HG03064 (cell line): ENCODE results near the gene ROBO4.

Source experiments
- ATAC-seq: cut with Tn5 transposase; IDR thresholded peaks from one replicate; pipeline ENCODE4 v1.9.1; 2021; ENCODE audit warnings: low read depth; ENCODE audit not compliant: unreplicated experiment

ROBO4 gene

GRCh38 chr11:124897674-124898262 is at the start of gene ROBO4:
Gene ROBO4, minus strand, starts transcription at chr11:124897865. Its CDS starts 70 bp downstream, at chr11:124897795.
- ATAC-seq: no peak

- no peak for ATAC-seq
Measured at GRCh38 chr11:124946735-124947141, 49.1 kb upstream of the ROBO4 start.

- no peak for ATAC-seq
Measured at GRCh38 chr11:124945826-124946225, 48.2 kb upstream of the ROBO4 start.

GRCh38 chr11:124944565-124944964 is 46.9 kb upstream of the ROBO4 start:
- no peak for ATAC-seq

GRCh38 chr11:124943741-124944140 is 46.1 kb upstream of the ROBO4 start:
- ATAC-seq: no peak

- ATAC-seq: no peak
Measured at GRCh38 chr11:124943254-124943616, 45.6 kb upstream of the ROBO4 start.

GRCh38 chr11:124942466-124943253 is 45.0 kb upstream of the ROBO4 start:
- ATAC-seq: no peak

GRCh38 chr11:124941703-124942102 is 44.0 kb upstream of the ROBO4 start:
- no peak for ATAC-seq

GRCh38 chr11:124938970-124939369 is 41.3 kb upstream of the ROBO4 start:
- ATAC-seq: no peak

- ATAC-seq: no peak
Measured at GRCh38 chr11:124938206-124938765, 40.6 kb upstream of the ROBO4 start.

GRCh38 chr11:124937336-124937935 is 39.8 kb upstream of the ROBO4 start:
- ATAC-seq: no peak

- no peak for ATAC-seq
Measured at GRCh38 chr11:124935548-124936514, 38.2 kb upstream of the ROBO4 start, which contains the start of gene HEPACAM. Gene HEPACAM, minus strand, starts transcription at chr11:124936047. Its CDS starts 41 bp downstream, at chr11:124936006.

- no peak for ATAC-seq
Measured at GRCh38 chr11:124934862-124935547, 37.3 kb upstream of the ROBO4 start.

- ATAC-seq: no peak
Measured at GRCh38 chr11:124930799-124931198, 33.1 kb upstream of the ROBO4 start.

- ATAC-seq: no peak
Measured at GRCh38 chr11:124928942-124929665, 31.4 kb upstream of the ROBO4 start.

GRCh38 chr11:124923296-124923695 is 25.6 kb upstream of the ROBO4 start:
- ATAC-seq: no peak

- ATAC-seq: no peak
Measured at GRCh38 chr11:124922831-124923230, 25.2 kb upstream of the ROBO4 start.

- ATAC-seq: no peak
Measured at GRCh38 chr11:124920870-124921609, 23.4 kb upstream of the ROBO4 start.
